GM21423 (cell line): Measurements from ENCODE around the gene AUTS2.
A peak's percentile ranks its signal among the peaks of the same experiment; 100 is the strongest.

Experiments
- ATAC-seq: cut with Tn5 transposase; IDR thresholded peaks from one replicate; pipeline ENCODE4 v1.9.1; 2021; ENCODE audit warnings: mild to moderate bottlenecking, moderate library complexity; ENCODE audit not compliant: unreplicated experiment

AUTS2 gene

GRCh38 chr7:69811476-69812308 lies 213.4 kb downstream of the AUTS2 start:
- no peak for ATAC-seq

- ATAC-seq: no peak
Observed at GRCh38 chr7:69812756-69813155, 214.5 kb downstream of the AUTS2 start.

- no peak for ATAC-seq
Observed at GRCh38 chr7:69813637-69814240, 215.5 kb downstream of the AUTS2 start.

GRCh38 chr7:69814421-69814962 lies 216.2 kb downstream of the AUTS2 start:
- ATAC-seq: no peak

- ATAC-seq: no peak
Observed at GRCh38 chr7:69816501-69816900, 218.2 kb downstream of the AUTS2 start.

- no peak for ATAC-seq
Observed at GRCh38 chr7:69817121-69817520, 218.8 kb downstream of the AUTS2 start.

GRCh38 chr7:69817841-69818635 lies 219.8 kb downstream of the AUTS2 start:
- no peak for ATAC-seq

GRCh38 chr7:69818636-69819332 lies 220.5 kb downstream of the AUTS2 start:
- ATAC-seq: no peak

DNA sequence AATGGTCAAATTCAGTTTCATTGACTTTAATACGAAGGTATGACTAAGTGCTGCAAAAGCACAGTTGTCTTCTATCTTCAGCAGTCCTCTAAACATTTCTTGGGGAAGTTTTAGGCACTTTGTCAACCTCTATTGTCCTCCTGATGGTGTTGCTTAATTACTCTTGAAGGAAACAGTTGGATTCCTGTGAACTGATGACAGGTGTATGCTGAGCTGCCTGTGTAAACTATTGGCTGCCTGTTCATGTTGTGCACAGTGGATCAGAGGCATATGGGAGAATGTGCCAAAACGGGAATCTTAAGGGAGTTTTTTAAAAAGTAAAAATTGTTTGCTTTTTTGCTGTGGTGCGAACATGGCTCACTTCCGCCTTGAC lies 221.0 kb downstream of the AUTS2 start:
- ATAC-seq: no peak

DNA sequence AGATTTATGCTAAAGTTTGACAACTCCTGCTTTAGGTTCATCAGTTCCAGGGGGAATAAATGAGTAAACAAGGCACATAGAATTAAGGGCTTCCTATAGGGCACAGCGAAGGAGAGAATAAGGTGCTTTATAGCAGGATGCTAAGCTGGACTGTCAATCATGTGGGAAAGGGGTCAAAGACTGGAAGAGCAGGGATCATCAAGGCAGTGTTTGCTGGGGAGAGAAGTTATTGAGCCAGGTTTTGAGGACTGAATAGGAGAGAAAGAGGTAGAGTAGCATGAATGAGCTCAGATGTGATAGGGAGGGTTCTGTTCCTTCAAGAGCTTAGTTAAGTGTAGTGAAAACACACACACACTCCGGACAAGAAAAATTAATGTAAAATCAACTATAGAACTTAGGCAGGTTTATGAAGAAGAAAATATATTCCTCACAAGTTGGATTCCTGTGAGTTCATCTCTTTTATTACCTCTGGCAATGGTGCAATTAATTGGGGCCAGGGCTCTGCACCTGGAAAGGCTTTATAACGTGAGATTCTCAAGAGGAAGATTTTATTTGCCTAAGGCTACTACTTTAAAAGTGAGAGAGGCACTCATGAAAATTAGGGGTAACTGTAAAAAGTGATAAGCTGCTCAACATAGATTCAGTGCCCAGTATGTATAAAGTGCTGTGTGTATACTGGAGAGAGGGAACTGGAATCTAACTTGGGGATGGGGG lies 222.4 kb downstream of the AUTS2 start:
- no peak for ATAC-seq

GRCh38 chr7:69822386-69822785 lies 224.1 kb downstream of the AUTS2 start:
- ATAC-seq: no peak

GRCh38 chr7:69823151-69823744 lies 225.0 kb downstream of the AUTS2 start:
- no peak for ATAC-seq

GRCh38 chr7:69825113-69825972 lies 227.1 kb downstream of the AUTS2 start:
- ATAC-seq: peak; percentile 32

DNA sequence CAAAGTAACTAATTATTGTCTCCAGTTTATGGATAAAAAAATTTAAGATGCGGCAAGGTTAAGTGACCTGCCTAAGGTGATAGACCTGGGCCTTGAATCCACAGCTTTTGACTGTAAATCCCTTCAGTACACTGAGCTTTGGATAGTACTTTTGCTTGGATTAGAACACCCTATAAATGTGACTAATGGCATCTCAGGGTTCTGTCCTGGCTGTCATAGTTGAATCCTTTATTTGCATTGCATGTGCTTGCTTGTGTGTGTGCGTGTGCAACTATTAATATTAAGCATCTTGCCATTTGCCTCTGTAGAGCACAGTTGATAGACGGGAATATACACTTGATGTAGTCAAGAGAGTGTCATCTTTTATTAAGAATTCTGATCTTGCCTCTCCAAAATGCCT lies 228.0 kb downstream of the AUTS2 start:
- no peak for ATAC-seq

DNA sequence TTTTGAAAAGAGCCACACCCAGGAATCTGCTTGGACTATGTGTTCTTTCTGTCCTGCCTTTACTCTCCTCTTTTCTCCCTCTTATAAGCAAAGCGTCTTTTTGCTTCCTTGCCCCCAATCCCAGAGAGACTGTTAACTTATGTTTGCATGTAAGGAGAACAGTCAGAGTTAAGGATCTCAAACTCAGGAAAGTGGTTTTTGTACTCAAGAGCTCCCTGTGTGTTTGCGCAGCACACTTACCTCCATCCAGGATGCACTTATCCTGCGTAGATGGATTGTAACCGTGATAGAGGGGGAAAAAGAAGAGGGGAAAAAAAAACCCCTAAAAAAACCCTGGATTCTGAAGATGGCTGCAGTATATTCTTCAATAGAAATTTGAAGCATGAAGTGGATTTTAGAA lies 228.9 kb downstream of the AUTS2 start:
- ATAC-seq: no peak

DNA sequence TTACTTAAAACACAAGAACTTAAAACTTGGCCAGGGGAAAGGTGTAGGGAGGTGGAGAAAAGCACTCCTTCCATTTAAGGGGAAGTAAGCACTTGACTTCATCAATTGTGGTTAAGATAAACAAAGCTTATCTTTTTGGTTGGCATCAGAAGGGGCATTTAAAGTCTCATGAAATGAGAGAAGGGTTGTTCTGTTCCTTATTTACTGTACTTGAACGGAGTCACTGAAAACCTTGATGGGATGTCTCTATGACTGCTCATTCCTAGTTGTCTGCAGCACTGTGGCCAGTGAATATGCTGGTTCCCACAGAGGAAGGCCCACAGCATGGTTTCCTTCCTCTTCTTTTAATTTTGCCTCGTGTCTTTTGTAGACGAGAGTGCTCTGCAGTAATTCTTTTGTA lies 229.3 kb downstream of the AUTS2 start:
- no peak for ATAC-seq

- ATAC-seq: no peak
Observed at GRCh38 chr7:69832356-69832755, 234.1 kb downstream of the AUTS2 start.

GRCh38 chr7:69833964-69834363 lies 235.7 kb downstream of the AUTS2 start:
- ATAC-seq: no peak

DNA sequence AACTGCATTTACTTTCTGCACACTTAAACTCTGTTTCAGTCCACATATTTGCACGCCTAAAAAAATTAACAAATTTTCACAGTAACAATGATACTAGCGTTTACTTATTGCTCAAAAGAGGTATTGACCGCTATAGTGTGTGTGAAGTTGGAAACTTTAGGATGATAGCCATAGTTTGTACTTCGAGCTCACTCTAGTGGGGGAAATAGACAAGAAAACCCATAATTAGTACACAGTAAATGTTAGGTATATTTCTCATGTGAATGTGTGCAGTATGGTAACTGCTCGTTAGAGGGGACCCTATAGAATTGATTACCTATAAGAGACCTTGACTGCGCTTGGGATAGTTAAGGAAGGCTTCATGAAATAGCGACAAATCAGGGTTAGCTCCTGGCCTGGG lies 238.4 kb downstream of the AUTS2 start:
- no peak for ATAC-seq
